ENCODE measurements around the gene SCN4A. TPM values are rescaled to one million over a fixed set of nuclear protein-coding genes. Genes with fewer than 3 reads are reported as not detected.

The SCN4A gene
- total RNA-seq, 1 donor from 2014 or later = under 0.01 TPM

DNA sequence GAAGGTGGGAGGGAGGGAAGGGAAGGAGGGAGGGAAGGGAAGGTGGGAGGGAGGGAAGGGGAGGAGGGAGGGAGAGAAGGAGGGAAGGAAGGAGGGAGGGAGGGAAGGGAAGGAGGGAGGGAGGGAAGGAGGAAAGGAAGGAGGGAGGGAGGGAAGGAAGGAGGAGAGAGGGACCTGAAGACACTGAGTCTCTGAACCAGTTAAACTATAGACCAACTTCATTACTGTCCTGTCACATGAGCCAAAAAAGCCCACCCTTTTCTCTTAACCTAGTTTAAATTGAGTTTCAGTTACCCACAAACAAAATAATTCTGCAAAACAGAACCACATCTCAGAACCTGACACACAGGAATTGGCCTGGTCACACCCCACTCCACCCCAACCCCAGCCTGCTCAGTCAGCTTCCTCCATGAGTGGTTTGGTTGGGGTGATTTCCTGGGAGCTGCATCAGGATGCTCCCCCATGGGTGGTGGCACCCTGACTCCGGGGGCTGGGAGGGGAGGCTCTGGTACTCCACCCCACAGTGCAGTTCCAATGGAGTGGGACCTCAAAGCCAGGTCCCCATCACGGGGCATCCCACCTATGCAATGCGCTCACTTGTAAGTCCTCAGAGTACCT, 20.8 kb upstream of the SCN4A start:
- TF ChIP-seq, protein P1, sequence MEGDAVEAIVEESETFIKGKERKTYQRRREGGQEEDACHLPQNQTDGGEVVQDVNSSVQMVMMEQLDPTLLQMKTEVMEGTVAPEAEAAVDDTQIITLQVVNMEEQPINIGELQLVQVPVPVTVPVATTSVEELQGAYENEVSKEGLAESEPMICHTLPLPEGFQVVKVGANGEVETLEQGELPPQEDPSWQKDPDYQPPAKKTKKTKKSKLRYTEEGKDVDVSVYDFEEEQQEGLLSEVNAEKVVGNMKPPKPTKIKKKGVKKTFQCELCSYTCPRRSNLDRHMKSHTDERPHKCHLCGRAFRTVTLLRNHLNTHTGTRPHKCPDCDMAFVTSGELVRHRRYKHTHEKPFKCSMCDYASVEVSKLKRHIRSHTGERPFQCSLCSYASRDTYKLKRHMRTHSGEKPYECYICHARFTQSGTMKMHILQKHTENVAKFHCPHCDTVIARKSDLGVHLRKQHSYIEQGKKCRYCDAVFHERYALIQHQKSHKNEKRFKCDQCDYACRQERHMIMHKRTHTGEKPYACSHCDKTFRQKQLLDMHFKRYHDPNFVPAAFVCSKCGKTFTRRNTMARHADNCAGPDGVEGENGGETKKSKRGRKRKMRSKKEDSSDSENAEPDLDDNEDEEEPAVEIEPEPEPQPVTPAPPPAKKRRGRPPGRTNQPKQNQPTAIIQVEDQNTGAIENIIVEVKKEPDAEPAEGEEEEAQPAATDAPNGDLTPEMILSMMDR (IDR thresholded peaks at IDR 0.05; ENCODE audit: insufficient read depth, low read length, severe bottlenecking) = no peak
- no peak for FAIRE-seq
- H3K27me3 ChIP-seq (ENCODE audit: control insufficient read depth, insufficient read depth, low read length) = peaks cover 21% of the 10 kb centered on the region
- H3K36me3 ChIP-seq (ENCODE audit: control insufficient read depth, insufficient read depth, low read length) = no peaks in the 10 kb centered on the region
- no peak overlapping the region for H3K4me3 ChIP-seq (ENCODE audit: low read depth, low read length)
- no peak for DNase-seq (ENCODE audit: low read depth)

- Histone ChIP-seq H3K36me3 (ENCODE audit: control insufficient read depth, insufficient read depth, low read length) (no peaks in the 10 kb centered on the region), H3K27me3 (ENCODE audit: control insufficient read depth, insufficient read depth, low read length) (peaks cover 15% of the 10 kb centered on the region), H3K4me3 (ENCODE audit: low read depth, low read length) (no peak overlapping the region)
- TF ChIP-seq, protein P1 (IDR thresholded peaks at IDR 0.05; ENCODE audit: insufficient read depth, low read length, severe bottlenecking) = no peak
- DNase-seq (ENCODE audit: low read depth) = no peak
- FAIRE-seq = no peak
Observed at GRCh38 chr17:63991611-63992010, 18.9 kb upstream of the SCN4A start.

DNA sequence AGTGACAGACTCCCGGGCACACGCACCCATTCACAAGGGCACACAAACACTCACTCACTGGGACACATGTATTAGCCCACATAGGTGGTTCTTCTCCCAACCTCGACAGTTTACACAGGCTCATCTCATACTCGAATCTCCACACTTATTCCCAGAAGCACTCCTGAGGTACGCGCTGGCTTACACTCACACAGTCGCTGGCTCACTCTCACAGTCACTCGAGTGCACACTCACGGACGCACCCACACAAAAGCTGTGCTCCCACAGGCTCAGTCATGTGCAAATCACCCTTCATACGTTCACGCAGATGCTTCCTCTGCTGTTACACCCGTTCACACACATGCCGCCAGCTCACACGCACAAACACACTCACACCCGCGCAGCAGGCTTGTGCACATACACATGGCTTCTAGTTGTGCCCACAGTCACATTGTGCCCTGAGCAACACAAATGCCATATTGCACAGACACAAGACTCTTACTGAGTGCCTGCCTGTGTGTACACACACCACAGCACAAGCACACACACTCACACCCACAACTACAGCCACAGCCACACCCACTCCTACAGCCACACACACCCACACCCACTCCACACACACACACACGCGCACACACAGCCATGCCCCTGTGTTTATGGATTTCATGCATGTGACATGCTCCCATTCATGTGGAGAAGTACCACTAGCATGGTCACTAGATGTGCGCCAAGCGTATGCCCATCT, 17.1 kb upstream of the SCN4A start:
- H3K4me3 ChIP-seq (ENCODE audit: low read depth, low read length) = no peak overlapping the region
- H3K27me3 ChIP-seq (ENCODE audit: control insufficient read depth, insufficient read depth, low read length) = peaks cover 15% of the 10 kb centered on the region
- no peak for DNase-seq (ENCODE audit: low read depth)
- no peaks in the 10 kb centered on the region for H3K36me3 ChIP-seq (ENCODE audit: control insufficient read depth, insufficient read depth, low read length)
- TF ChIP-seq, protein P1 (IDR thresholded peaks at IDR 0.05; ENCODE audit: insufficient read depth, low read length, severe bottlenecking) = no peak
- FAIRE-seq = peak; percentile 92

- peaks cover 15% of the 10 kb centered on the region for H3K27me3 ChIP-seq (ENCODE audit: control insufficient read depth, insufficient read depth, low read length)
- no peaks in the 10 kb centered on the region for H3K36me3 ChIP-seq (ENCODE audit: control insufficient read depth, insufficient read depth, low read length)
- DNase-seq (ENCODE audit: low read depth) (no peak), FAIRE-seq (no peak)
- no peak overlapping the region for H3K4me3 ChIP-seq (ENCODE audit: low read depth, low read length)
- TF ChIP-seq, protein P1 (IDR thresholded peaks at IDR 0.05; ENCODE audit: insufficient read depth, low read length, severe bottlenecking) = no peak
Observed at GRCh38 chr17:63988741-63989621, 16.3 kb upstream of the SCN4A start.

- no peak for DNase-seq (ENCODE audit: low read depth)
- no peak overlapping the region for H3K4me3 ChIP-seq (ENCODE audit: low read depth, low read length)
- peaks cover 15% of the 10 kb centered on the region for H3K27me3 ChIP-seq (ENCODE audit: control insufficient read depth, insufficient read depth, low read length)
- H3K36me3 ChIP-seq (ENCODE audit: control insufficient read depth, insufficient read depth, low read length) = no peaks in the 10 kb centered on the region
- TF ChIP-seq, protein P1 (IDR thresholded peaks at IDR 0.05; ENCODE audit: insufficient read depth, low read length, severe bottlenecking) = no peak
- no peak for FAIRE-seq
Observed at GRCh38 chr17:63988127-63988478, 15.4 kb upstream of the SCN4A start.

Data from bronchial epithelial cell (primary cell).